Right lobe of liver (tissue), 6 donors: Measurements from ENCODE around the gene PCAT7. TPM values are rescaled to one million over a fixed set of nuclear protein-coding genes. Genes with fewer than 3 reads are reported as not detected.

Source experiments
- ATAC-seq, 4 donors: fragments of 200-7000 bp; cut with Tn5 transposase; one replicate each; pipeline ENCODE4 v1.9.1; 2020; ENCODE audit warnings: mild to moderate bottlenecking in 4 of 4, moderate library complexity in 4 of 4
- DNase-seq, 3 donors: peaks; one replicate each; pipeline ENCODE4 v3.0.0-alpha.2; 2020
- H3K27ac ChIP-seq, 3 donors: fragments of 200-600 bp; one replicate each; pipeline ENCODE4 v1.8.0; 2022
- H3K27me3 ChIP-seq, 2 donors: fragments of 200-600 bp; one replicate each; pipeline ENCODE4 v1.8.0; 2022
- H3K36me3 ChIP-seq, 4 donors: fragments of 200-600 bp; sonication (generic) in 1 of 4; one replicate each; pipeline versions ENCODE4 v1.5.1 to v1.8.0; 2017 to 2022; ENCODE audit warnings: control low read depth in 1 of 4
- H3K4me1 ChIP-seq, 4 donors: fragments of 200-600 bp; sonication (generic) in 1 of 4; one replicate each; pipeline versions ENCODE4 v1.5.1 to v1.8.0; 2017 to 2022; ENCODE audit warnings: control low read depth in 1 of 4
- H3K4me3 ChIP-seq, 3 donors: fragments of 200-600 bp; one replicate each; pipeline ENCODE4 v1.8.0; 2022
- H3K9me3 ChIP-seq, 4 donors: fragments of 200-600 bp; sonication (generic) in 1 of 4; one replicate each; pipeline versions ENCODE4 v1.5.1 to v1.8.0; 2017 to 2022; ENCODE audit warnings: control low read depth in 1 of 4
- POLR2A ChIP-seq: fragments of 450-650 bp; IDR thresholded peaks from one replicate; pipeline ENCODE4 v1.6.1; 2017; ENCODE audit warnings: antibody characterized with exemption, mild to moderate bottlenecking
- WGBS: methylation state at CpG from one replicate; pipeline ENCODE4 v1.1.6; 2018; ENCODE audit warnings: low coverage, low lambda C conversion rate; ENCODE audit not compliant: insufficient coverage; ENCODE audit errors: missing lambda C conversion rate; 5-methylcytosine and 5-hydroxymethylcytosine counted together
- intact Hi-C, 2 donors: fragments of 100-400 bp; cut with DNase I; formaldehyde crosslinking; loops; one replicate each; pipeline versions ENCODE4 v1.11.2 to v1.14.1; 2022
- total RNA-seq, 6 experiments: library from RNA; depleted of rRNA in 2 of 6; stranded (reverse); fragments of >200 nt in 2 of 6; fragmentation: NEBNext Ultra II Directional in 3 of 6; extraction: Animal tissue kit (Norgen Biotek cat#: 25700) in 3 of 6; gene quantifications; one replicate each; pipeline versions ENCODE4 v1.1.0 to v1.2.4, GENCODE V29; 2016 to 2023
- TF ChIP-seq, protein P1 (sequence below), 4 donors: fragments of 200-600 bp in 3 of 4; fragments of 450-650 bp in 1 of 4; IDR thresholded peaks; one replicate each; pipeline versions ENCODE4 v1.5.1 to v1.8.0; 2016 to 2022; ENCODE audit warnings: antibody characterized with exemption in 4 of 4, mild to moderate bottlenecking in 2 of 4
- donor health status: DM: no; HTN: yes; CAD: no.
- donor health status: DM: no; HTN: no; CAD: no.
- donor health status: DM: no; HTN: no; CAD: no.
- donor health status: DM: no; HTN: yes; CAD: no.
- donor health status: DM: no; HTN: yes; CAD: no.

PCAT7 gene
- total RNA-seq, 6 experiments from 2014 or later: 0.37 to 3.1 (median 0.96) TPM

DNA sequence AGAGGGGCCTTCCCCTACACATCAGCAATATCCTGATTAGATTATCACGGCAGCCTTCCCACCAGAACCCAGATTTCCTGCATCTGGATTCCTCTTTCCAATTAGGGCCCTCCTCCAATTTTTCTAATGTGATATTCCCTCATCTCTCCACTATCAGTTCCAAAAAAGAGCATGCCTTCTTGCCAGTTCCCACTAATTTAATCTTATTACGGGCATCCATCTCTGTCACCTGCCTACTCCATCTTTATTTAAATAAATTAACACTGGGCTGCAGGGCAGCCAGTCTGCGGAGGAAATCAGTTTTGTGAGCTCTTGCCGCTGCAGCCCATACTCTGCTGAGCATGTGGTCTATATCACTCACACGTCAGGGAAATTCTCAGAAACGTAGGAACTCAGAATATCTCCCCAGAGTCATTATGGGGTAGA lies 55.3 kb downstream of the PCAT7 start:
- 72% methylated on average over 6 of the region's 6 CpGs for WGBS
- intact Hi-C loops: no loop called here
- no peak overlapping the region for H3K4me3 ChIP-seq
- no peaks in the 10 kb centered on the region for H3K9me3 ChIP-seq
- peaks cover 0 to 32% (median 17%) of the 10 kb centered on the region in 4 donors for H3K4me1 ChIP-seq
- DNase-seq (no peak), ATAC-seq (no peak)
- no peaks in the 10 kb centered on the region for H3K27me3 ChIP-seq
- H3K36me3 ChIP-seq: peaks cover 0 to 36% (median 20%) of the 10 kb centered on the region in 4 donors
- no peak for TF ChIP-seq POLR2A
- TF ChIP-seq, protein P1, sequence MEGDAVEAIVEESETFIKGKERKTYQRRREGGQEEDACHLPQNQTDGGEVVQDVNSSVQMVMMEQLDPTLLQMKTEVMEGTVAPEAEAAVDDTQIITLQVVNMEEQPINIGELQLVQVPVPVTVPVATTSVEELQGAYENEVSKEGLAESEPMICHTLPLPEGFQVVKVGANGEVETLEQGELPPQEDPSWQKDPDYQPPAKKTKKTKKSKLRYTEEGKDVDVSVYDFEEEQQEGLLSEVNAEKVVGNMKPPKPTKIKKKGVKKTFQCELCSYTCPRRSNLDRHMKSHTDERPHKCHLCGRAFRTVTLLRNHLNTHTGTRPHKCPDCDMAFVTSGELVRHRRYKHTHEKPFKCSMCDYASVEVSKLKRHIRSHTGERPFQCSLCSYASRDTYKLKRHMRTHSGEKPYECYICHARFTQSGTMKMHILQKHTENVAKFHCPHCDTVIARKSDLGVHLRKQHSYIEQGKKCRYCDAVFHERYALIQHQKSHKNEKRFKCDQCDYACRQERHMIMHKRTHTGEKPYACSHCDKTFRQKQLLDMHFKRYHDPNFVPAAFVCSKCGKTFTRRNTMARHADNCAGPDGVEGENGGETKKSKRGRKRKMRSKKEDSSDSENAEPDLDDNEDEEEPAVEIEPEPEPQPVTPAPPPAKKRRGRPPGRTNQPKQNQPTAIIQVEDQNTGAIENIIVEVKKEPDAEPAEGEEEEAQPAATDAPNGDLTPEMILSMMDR (IDR thresholded peaks at IDR 0.05): no peak
- peak overlapping the region in 1 of 3 donors; percentile 89 for H3K27ac ChIP-seq

DNA sequence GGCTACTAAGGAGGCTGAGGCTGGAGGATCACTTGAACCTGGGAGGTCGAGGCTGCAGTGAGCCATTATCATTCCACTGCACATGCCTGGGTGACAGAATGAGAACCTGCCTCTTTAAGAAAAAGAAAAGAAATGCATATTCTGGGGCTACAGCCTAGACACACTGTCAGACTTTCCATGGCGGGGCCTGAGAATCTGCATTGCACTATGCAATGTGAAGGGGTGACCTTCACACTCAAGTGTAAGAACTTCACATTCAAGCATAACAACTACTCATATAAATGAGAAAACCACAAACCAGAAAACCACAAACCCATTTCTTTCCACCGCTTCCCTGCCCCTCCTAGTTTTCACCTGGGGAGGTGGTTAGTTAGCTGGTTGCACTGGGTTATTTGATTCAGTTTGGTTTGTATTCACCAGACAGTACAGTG lies 56.8 kb downstream of the PCAT7 start:
- intact Hi-C loops: no loop called here
- H3K36me3 ChIP-seq: peaks cover 0 to 37% (median 17%) of the 10 kb centered on the region in 4 donors
- no peaks in the 10 kb centered on the region for H3K27me3 ChIP-seq
- H3K27ac ChIP-seq: no peak overlapping the region
- H3K9me3 ChIP-seq: no peaks in the 10 kb centered on the region
- H3K4me1 ChIP-seq: peaks cover 0 to 31% (median 17%) of the 10 kb centered on the region in 4 donors
- no peak overlapping the region for H3K4me3 ChIP-seq
- ATAC-seq: no peak
- WGBS: 83% methylated on average over 1 of the region's 3 CpGs
- no peak for TF ChIP-seq POLR2A
- TF ChIP-seq, protein P1 (IDR thresholded peaks at IDR 0.05): no peak
- DNase-seq: no peak

DNA sequence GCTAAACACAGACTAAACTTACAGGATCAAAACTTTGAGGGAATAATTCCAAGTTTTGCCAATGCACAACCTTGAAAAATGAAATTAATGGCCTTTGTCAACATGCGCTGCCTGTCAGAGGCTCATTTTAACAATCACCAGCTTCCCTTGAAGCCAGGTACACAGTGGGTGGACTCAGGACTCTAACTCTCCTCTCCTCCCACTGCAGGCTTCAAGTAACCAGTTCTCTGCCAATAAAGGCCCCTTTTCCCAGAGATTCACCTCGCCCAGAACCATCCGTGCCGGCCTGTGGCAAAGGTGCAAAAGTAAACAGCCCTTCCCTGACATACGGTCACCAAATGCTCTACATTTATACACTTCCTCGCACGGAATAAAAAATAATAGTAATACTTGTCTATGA lies 57.2 kb downstream of the PCAT7 start:
- Histone ChIP-seq H3K27ac (no peak overlapping the region), H3K27me3 (no peaks in the 10 kb centered on the region), H3K9me3 (no peaks in the 10 kb centered on the region), H3K4me1 (peaks cover 0 to 27% (median 15%) of the 10 kb centered on the region in 4 donors), H3K36me3 (peaks cover 0 to 38% (median 17%) of the 10 kb centered on the region in 4 donors), H3K4me3 (no peak overlapping the region)
- DNase-seq: no peak
- intact Hi-C loops: no loop called here
- no peak for TF ChIP-seq POLR2A
- TF ChIP-seq, protein P1 (IDR thresholded peaks at IDR 0.05): no peak
- 68% methylated on average over 7 of the region's 7 CpGs for WGBS
- ATAC-seq: no peak

DNA sequence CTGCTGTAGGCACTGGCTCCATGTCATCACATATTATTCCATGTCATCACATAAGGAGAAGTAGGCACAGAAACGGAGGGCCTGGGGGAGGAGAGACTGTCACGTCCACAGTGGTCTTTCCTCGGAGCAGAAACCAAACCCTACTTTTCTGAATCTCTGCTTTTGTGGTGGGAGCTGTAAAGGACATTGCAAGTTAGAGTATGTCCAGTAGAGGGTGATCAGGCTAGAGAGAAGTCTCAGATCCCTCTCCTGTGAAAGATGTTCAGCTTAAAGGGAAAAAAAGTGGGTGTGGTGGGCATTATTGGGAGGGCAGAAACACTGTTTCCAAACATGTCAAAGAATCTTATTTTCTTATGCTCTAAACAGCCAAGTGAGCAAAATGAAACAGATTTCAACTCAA lies 58.1 kb downstream of the PCAT7 start:
- ATAC-seq (no peak), DNase-seq (no peak)
- Histone ChIP-seq H3K9me3 (no peaks in the 10 kb centered on the region), H3K27me3 (no peaks in the 10 kb centered on the region), H3K4me3 (no peak overlapping the region), H3K36me3 (peaks cover 0 to 48% (median 24%) of the 10 kb centered on the region in 4 donors), H3K27ac (no peak overlapping the region), H3K4me1 (peaks cover 0 to 17% (median 10%) of the 10 kb centered on the region in 4 donors)
- WGBS: 89% methylated on average over 3 of the region's 3 CpGs
- intact Hi-C loops: no loop called here
- TF ChIP-seq POLR2A: no peak
- TF ChIP-seq, protein P1 (IDR thresholded peaks at IDR 0.05): no peak

DNA sequence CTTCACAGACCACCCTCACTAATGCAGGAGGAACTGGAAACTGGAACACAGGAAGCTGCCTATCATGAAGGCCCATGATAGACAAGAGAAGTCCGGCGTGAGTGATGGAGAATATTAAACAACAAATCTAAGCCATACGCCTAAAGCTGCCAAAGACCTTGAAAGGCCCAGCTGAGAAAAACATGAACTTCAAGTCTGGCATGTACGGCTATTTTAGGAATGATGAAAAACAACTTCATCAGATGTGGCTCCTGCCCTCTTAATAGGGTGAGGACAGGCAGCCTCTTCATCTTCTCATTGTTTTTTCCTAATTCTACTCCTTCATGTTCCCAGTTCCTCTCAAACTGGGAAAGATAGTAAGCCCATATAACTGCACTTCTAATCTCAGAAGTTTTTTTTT lies 64.1 kb downstream of the PCAT7 start:
- Histone ChIP-seq H3K27ac (no peak overlapping the region), H3K9me3 (no peaks in the 10 kb centered on the region), H3K4me3 (no peak overlapping the region), H3K36me3 (peaks cover 0 to 54% (median 26%) of the 10 kb centered on the region in 4 donors), H3K27me3 (no peaks in the 10 kb centered on the region), H3K4me1 (no peaks in the 10 kb centered on the region)
- WGBS: 67% methylated on average over 4 of the region's 4 CpGs
- DNase-seq: no peak
- intact Hi-C loops: no loop called here
- TF ChIP-seq, protein P1 (IDR thresholded peaks at IDR 0.05): no peak
- TF ChIP-seq POLR2A: no peak
- no peak for ATAC-seq
